Daoy (cell line): ENCODE data around the gene MAST4. TPM values are rescaled to one million over a fixed set of nuclear protein-coding genes. Genes with fewer than 3 reads are reported as not detected.

ENCODE experiments used
- DNase-seq: peaks from one replicate; pipeline ENCODE4 v3.0.0-alpha.2; 2015; ENCODE audit warnings: low read depth
- total RNA-seq: library from RNA; depleted of rRNA; stranded (reverse); fragments of >200 nt; shearing (Covaris generic); gene quantifications from 2 replicates; pipeline ENCODE4 v1.2.3, GENCODE V29; 2014

MAST4 gene
- total RNA-seq, 1 experiment from 2014 or later = 5.5 TPM

GRCh38 chr5:66903709-66904108 lies 307.5 kb downstream of the MAST4 start:
- DNase-seq = no peak

GRCh38 chr5:66904189-66904588 lies 308.0 kb downstream of the MAST4 start:
- no peak for DNase-seq

- no peak for DNase-seq
Observed at GRCh38 chr5:66906021-66906420, 309.8 kb downstream of the MAST4 start.

GRCh38 chr5:66908230-66908629 lies 312.0 kb downstream of the MAST4 start:
- no peak for DNase-seq

- no peak for DNase-seq
Observed at GRCh38 chr5:66909364-66909763, 313.2 kb downstream of the MAST4 start.

GRCh38 chr5:66912787-66913186 lies 316.6 kb downstream of the MAST4 start:
- DNase-seq = no peak

GRCh38 chr5:66915531-66915930 lies 319.3 kb downstream of the MAST4 start:
- DNase-seq = no peak

- no peak for DNase-seq
Observed at GRCh38 chr5:66922881-66923280, 326.7 kb downstream of the MAST4 start.

- no peak for DNase-seq
Observed at GRCh38 chr5:66923457-66923856, 327.3 kb downstream of the MAST4 start.

- DNase-seq = no peak
Observed at GRCh38 chr5:66923922-66924321, 327.7 kb downstream of the MAST4 start.

- no peak for DNase-seq
Observed at GRCh38 chr5:66927140-66927539, 330.9 kb downstream of the MAST4 start.

- DNase-seq = no peak
Observed at GRCh38 chr5:66929281-66929680, 333.1 kb downstream of the MAST4 start.

GRCh38 chr5:66929995-66930394 lies 333.8 kb downstream of the MAST4 start:
- DNase-seq = no peak

GRCh38 chr5:66931651-66932050 lies 335.5 kb downstream of the MAST4 start:
- DNase-seq = no peak

- DNase-seq = no peak
Observed at GRCh38 chr5:66932457-66932856, 336.3 kb downstream of the MAST4 start.

- peak; percentile 20 for DNase-seq
Observed at GRCh38 chr5:66933066-66933465, 336.9 kb downstream of the MAST4 start.

GRCh38 chr5:66939094-66939493 lies 342.9 kb downstream of the MAST4 start:
- no peak for DNase-seq

GRCh38 chr5:66945389-66946349 lies 349.5 kb downstream of the MAST4 start:
- peak; percentile 47 for DNase-seq

- DNase-seq = no peak
Observed at GRCh38 chr5:66947458-66947857, 351.3 kb downstream of the MAST4 start.

- DNase-seq = no peak
Observed at GRCh38 chr5:66949066-66949465, 352.9 kb downstream of the MAST4 start.

GRCh38 chr5:66952153-66952552 lies 356.0 kb downstream of the MAST4 start:
- DNase-seq = no peak

GRCh38 chr5:66956439-66956838 lies 360.2 kb downstream of the MAST4 start:
- DNase-seq = no peak

- DNase-seq = peak; percentile 52
Observed at GRCh38 chr5:66958201-66958979, 362.2 kb downstream of the MAST4 start.
